GM12873 (cell line): ENCODE measurements around the gene AK9.

Source experiments
- CTCF ChIP-seq: IDR thresholded peaks from 2 replicates; pipeline ENCODE4 v1.5.1; 2012; ENCODE audit warnings: low read depth, mild to moderate bottlenecking, moderate library complexity, low read length, control low read depth; ENCODE audit not compliant: insufficient read depth; ENCODE audit errors: missing control alignments

AK9 gene

GRCh38 chr6:109471105-109471810, 219.7 kb downstream of the AK9 start:
- TF ChIP-seq CTCF = no peak

GRCh38 chr6:109469591-109470189, 221.3 kb downstream of the AK9 start:
- no peak for TF ChIP-seq CTCF

- TF ChIP-seq CTCF = no peak
Measured at GRCh38 chr6:109467696-109468095, 223.3 kb downstream of the AK9 start.

GRCh38 chr6:109466212-109466923, 224.6 kb downstream of the AK9 start:
- TF ChIP-seq CTCF = no peak

- TF ChIP-seq CTCF = no peak
Measured at GRCh38 chr6:109465772-109466171, 225.2 kb downstream of the AK9 start.

- TF ChIP-seq CTCF = no peak
Measured at GRCh38 chr6:109461733-109462526, 229.1 kb downstream of the AK9 start.
